ENCODE measurements around the gene FBXL17. TPM values are rescaled to one million over a fixed set of nuclear protein-coding genes. Genes with fewer than 3 reads are reported as not detected.

FBXL17 gene
- total RNA-seq, 4 donors from 2014 or later = 14.4 to 22.0 (median 16.6) TPM

DNA sequence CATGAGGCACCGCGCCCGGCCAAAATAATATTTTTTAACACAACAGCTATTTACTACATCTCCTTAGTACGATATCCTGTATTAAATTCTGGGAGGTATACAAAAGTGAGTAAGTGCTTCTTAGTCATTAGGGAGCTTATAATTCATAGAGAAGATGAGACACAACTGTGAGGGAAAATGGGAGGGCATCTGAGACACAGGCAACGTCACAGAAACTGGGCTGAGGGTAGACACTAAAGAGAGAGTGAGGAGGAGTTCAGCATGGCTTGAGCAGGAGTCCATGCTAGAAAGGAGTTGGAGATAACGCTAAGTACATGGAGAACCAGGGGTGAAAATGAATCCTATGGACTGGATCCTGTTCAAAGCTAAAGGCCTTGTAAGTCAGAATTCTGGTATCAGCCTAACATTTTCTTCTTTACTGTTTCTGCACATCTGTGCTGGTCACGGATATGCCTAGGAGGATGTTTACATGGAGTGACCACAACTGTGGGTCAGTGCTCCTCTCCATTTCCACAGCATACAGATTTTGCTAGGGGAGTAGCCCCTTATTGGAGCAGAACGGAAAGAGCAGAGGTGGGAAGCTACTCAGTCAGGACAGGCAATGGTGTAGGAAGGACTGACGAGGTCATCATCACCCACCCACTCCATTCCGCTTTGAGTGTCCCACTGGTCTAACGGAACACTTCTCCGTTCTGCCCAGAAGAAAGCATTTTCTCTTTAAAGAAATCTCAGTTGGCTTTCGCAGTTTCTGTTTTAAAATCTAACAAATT is 400.8 kb downstream of the FBXL17 start:
- Histone ChIP-seq H3K4me1 (peaks cover 0 to 8% (median 2%) of the 10 kb centered on the region in 4 donors), H3K36me3 (no peaks in the 10 kb centered on the region), H3K27ac (replicated peaks in 1 of 4) (no peak overlapping the region), H3K4me3 (no peak overlapping the region), H3K9me3 (no peaks in the 10 kb centered on the region), H3K27me3 (no peaks in the 10 kb centered on the region)
- WGBS = 96% methylated on average over 13 of the region's 13 CpGs
- DNase-seq (ENCODE audit: extremely low spot score) = no peak
- intact Hi-C loops (cut with DNase I) = no loop called here
- no peak for TF ChIP-seq POLR2AphosphoS5 (IDR thresholded peaks at IDR 0.05)
- no peak for TF ChIP-seq EP300 (IDR thresholded peaks at IDR 0.05)

DNA sequence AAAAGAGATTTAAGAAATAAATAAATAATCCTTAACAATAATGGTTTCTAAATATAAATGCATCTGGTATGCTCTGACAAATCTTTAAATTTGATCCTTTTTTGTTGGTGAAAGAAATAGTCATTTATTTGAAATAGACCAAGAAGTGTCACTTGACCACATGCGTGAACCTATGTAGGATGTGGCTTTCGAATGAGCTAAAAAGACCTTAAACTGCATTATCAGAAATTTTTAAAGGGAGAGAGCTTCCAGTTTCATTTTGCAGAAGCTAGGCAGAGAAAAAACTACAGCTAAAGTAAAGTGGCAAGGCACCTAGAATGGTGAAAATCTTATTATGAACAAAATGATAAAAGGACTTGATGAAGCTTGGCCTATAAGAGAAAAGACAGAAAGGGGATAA is 402.0 kb downstream of the FBXL17 start:
- Histone ChIP-seq H3K36me3 (no peaks in the 10 kb centered on the region), H3K27me3 (no peaks in the 10 kb centered on the region), H3K4me3 (no peak overlapping the region), H3K27ac (replicated peaks in 1 of 4) (no peak overlapping the region), H3K4me1 (peaks cover 0 to 2% (median 0%) of the 10 kb centered on the region in 4 donors), H3K9me3 (no peaks in the 10 kb centered on the region)
- no peak for DNase-seq (ENCODE audit: extremely low spot score)
- no peak for TF ChIP-seq POLR2AphosphoS5 (IDR thresholded peaks at IDR 0.05)
- TF ChIP-seq, protein P1, sequence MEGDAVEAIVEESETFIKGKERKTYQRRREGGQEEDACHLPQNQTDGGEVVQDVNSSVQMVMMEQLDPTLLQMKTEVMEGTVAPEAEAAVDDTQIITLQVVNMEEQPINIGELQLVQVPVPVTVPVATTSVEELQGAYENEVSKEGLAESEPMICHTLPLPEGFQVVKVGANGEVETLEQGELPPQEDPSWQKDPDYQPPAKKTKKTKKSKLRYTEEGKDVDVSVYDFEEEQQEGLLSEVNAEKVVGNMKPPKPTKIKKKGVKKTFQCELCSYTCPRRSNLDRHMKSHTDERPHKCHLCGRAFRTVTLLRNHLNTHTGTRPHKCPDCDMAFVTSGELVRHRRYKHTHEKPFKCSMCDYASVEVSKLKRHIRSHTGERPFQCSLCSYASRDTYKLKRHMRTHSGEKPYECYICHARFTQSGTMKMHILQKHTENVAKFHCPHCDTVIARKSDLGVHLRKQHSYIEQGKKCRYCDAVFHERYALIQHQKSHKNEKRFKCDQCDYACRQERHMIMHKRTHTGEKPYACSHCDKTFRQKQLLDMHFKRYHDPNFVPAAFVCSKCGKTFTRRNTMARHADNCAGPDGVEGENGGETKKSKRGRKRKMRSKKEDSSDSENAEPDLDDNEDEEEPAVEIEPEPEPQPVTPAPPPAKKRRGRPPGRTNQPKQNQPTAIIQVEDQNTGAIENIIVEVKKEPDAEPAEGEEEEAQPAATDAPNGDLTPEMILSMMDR (IDR thresholded peaks at IDR 0.05) = no peak
- TF ChIP-seq EP300 (IDR thresholded peaks at IDR 0.05) = no peak
- TF ChIP-seq POLR2A (IDR thresholded peaks at IDR 0.05; ENCODE audit: low read depth) = no peak
- 93% methylated on average over 2 of the region's 2 CpGs for WGBS
- intact Hi-C loops (cut with DNase I) = no loop called here

DNA sequence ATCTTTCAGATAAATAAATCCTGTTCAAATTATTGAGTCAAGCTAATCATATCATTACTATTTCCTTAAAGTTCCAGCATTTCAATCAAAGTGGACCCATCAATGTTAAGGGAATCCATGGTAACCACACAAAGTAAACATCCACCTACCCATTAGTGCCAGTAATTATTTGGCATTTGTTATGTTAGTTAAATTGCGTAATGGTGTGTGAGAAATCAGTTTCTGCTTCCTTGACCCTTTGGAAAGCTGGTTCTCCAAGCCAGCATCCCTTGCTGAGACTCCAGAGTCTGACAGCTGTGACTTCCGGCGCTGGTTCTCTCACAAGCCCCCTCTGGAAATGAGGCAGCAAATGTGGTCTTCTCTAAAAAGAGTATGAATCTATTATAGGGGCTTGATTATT is 402.6 kb downstream of the FBXL17 start:
- 91% methylated on average over 3 of the region's 3 CpGs for WGBS
- no peaks in the 10 kb centered on the region for H3K27me3 ChIP-seq
- H3K36me3 ChIP-seq = no peaks in the 10 kb centered on the region
- H3K4me3 ChIP-seq = no peak overlapping the region
- no peaks in the 10 kb centered on the region for H3K4me1 ChIP-seq
- no peak overlapping the region for H3K27ac ChIP-seq (replicated peaks in 1 of 4)
- DNase-seq (ENCODE audit: extremely low spot score) = no peak
- H3K9me3 ChIP-seq = no peaks in the 10 kb centered on the region
- TF ChIP-seq POLR2AphosphoS5 (IDR thresholded peaks at IDR 0.05) (no peak), EP300 (IDR thresholded peaks at IDR 0.05) (no peak), POLR2A (IDR thresholded peaks at IDR 0.05; ENCODE audit: low read depth) (no peak)
- TF ChIP-seq, protein P1 (IDR thresholded peaks at IDR 0.05) = no peak
- intact Hi-C loops (cut with DNase I) = no loop called here

DNA sequence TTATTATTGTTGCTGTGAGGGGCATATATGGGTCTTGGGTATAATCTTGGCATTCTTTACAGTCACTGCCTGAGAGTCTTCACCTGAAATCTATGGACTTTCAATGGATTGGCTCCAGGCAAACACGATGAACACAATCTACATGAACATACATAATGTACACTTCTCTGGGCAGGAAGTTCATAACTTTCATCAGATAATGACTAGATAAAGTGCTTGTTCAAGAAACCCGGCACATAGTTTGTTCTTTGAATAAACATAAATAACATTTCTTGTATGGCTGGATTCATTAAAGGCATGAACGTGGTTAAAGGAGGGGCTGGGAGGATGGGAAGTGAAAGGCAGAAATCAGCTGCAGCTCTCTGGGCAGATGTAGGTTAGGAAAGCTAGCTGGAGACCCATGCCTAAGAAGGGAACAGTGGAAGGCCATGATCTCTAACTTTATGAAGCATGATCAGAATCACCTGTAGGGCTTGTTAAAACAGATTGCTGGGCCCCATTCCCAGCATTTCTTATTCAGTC is 404.3 kb downstream of the FBXL17 start:
- DNase-seq (ENCODE audit: extremely low spot score) = no peak
- no peak overlapping the region for H3K4me3 ChIP-seq
- 83% methylated on average over 3 of the region's 3 CpGs for WGBS
- TF ChIP-seq POLR2AphosphoS5 (IDR thresholded peaks at IDR 0.05) (no peak), POLR2A (IDR thresholded peaks at IDR 0.05; ENCODE audit: low read depth) (no peak), EP300 (IDR thresholded peaks at IDR 0.05) (no peak)
- TF ChIP-seq, protein P1 (IDR thresholded peaks at IDR 0.05) = no peak
- H3K27ac ChIP-seq (replicated peaks in 1 of 4) = no peak overlapping the region
- no peaks in the 10 kb centered on the region for H3K4me1 ChIP-seq
- intact Hi-C loops (cut with DNase I) = no loop called here
- H3K9me3 ChIP-seq = no peaks in the 10 kb centered on the region
- no peaks in the 10 kb centered on the region for H3K36me3 ChIP-seq
- no peaks in the 10 kb centered on the region for H3K27me3 ChIP-seq

DNA sequence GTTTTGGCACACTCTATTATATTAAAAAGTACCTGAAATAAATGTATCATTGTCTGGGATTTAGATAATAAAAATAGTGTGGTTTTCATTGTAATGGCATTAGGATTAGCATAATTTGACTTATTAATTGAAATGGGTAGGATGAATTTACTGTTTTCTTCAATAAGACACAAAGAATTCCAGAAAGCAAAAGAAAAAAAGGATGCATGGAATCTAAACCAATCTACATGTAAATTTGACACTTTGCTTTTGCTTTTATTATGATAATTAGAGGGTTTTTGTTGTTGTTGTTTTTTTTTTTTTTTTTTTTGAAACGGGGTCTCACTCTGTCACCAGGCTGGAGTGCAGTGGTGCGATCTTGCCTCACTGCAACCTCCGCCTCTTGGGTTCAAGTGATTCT is 406.3 kb downstream of the FBXL17 start:
- 86% methylated on average over 3 of the region's 3 CpGs for WGBS
- no peaks in the 10 kb centered on the region for H3K36me3 ChIP-seq
- no peaks in the 10 kb centered on the region for H3K27me3 ChIP-seq
- TF ChIP-seq, protein P1 (IDR thresholded peaks at IDR 0.05) = no peak
- no peak for TF ChIP-seq POLR2A (IDR thresholded peaks at IDR 0.05; ENCODE audit: low read depth)
- TF ChIP-seq EP300 (IDR thresholded peaks at IDR 0.05) = no peak
- no peak for TF ChIP-seq POLR2AphosphoS5 (IDR thresholded peaks at IDR 0.05)
- no peaks in the 10 kb centered on the region for H3K4me1 ChIP-seq
- no peaks in the 10 kb centered on the region for H3K9me3 ChIP-seq
- no peak overlapping the region for H3K27ac ChIP-seq (replicated peaks in 1 of 4)
- no peak overlapping the region for H3K4me3 ChIP-seq
- intact Hi-C loops (cut with DNase I) = no loop called here
- DNase-seq (ENCODE audit: extremely low spot score) = no peak

All from esophagus muscularis mucosa (tissue), 4 donors.